Naive thymus-derived CD4-positive, alpha-beta T cell (primary cell): ENCODE results near the gene EMID1. TPM values are rescaled to one million over a fixed set of nuclear protein-coding genes. Genes with fewer than 3 reads are reported as not detected.

Source experiments
- ATAC-seq: fragments of 150-1000 bp; cut with Tn5 transposase; 2 replicates; pipeline ENCODE4 v1.10.0; 2021; ENCODE audit warnings: mild to moderate bottlenecking, moderate library complexity
- CTCF ChIA-PET: fragments of 350-600 bp; sonication (Branson Sonifier 250); formaldehyde crosslinking; loops from one replicate; lab custom pipeline; 2021; ENCODE audit warnings: antibody characterized with exemption; lab: Charles Lee
- POLR2A ChIA-PET: fragments of 350-600 bp; sonication (Branson Sonifier 250); formaldehyde crosslinking; loops from one replicate; lab custom pipeline; 2021; ENCODE audit warnings: antibody characterized with exemption, inconsistent platforms; lab: Charles Lee
- DNase-seq, 9 donors: peaks; one replicate each; pipeline versions ENCODE4 v3.0.0 to v3.0.0-alpha.2; 2020 to 2022; ENCODE audit warnings: mixed read lengths in 1 of 9
- H3K27ac ChIP-seq: one replicate; pipeline ENCODE4 v1.7.0; 2013; ENCODE audit warnings: mild to moderate bottlenecking, low read depth, low read length, moderate library complexity
- H3K27me3 ChIP-seq, 2 donors: one replicate each; pipeline ENCODE4 v1.7.0; 2013; ENCODE audit warnings: low read length in 2 of 2, mild to moderate bottlenecking in 2 of 2, moderate library complexity in 2 of 2; ENCODE audit not compliant: control insufficient read depth in 2 of 2, insufficient read depth in 2 of 2
- H3K36me3 ChIP-seq, 3 experiments: 1 replicate in 2 of 3; 2 replicates in 1 of 3; pipeline ENCODE4 v1.7.0; 2013; ENCODE audit warnings: low read length in 3 of 3, mild to moderate bottlenecking in 3 of 3, moderate library complexity in 1 of 3; ENCODE audit not compliant: insufficient read depth in 3 of 3, control insufficient read depth in 2 of 3
- H3K4me1 ChIP-seq, 2 donors: one replicate each; pipeline ENCODE4 v1.7.0; 2013; ENCODE audit warnings: low read length in 2 of 2, mild to moderate bottlenecking in 2 of 2, moderate library complexity in 1 of 2; ENCODE audit not compliant: control insufficient read depth in 2 of 2, insufficient read depth in 2 of 2
- H3K4me3 ChIP-seq: 2 replicates; pipeline ENCODE4 v1.7.0; 2013; ENCODE audit warnings: mild to moderate bottlenecking, low read length
- H3K9me3 ChIP-seq, 3 experiments: 1 replicate in 2 of 3; 2 replicates in 1 of 3; pipeline ENCODE4 v1.7.0; 2013; ENCODE audit warnings: low read length in 3 of 3; ENCODE audit not compliant: control insufficient read depth in 2 of 3
- H3K27ac Mint-ChIP-seq, 9 donors: one replicate each; pipeline ENCODE4 v1.8.0; 2020 to 2022; ENCODE audit warnings: mixed read lengths in 9 of 9, mild to moderate bottlenecking in 8 of 9, moderate library complexity in 5 of 9, inconsistent platforms in 2 of 9
- H3K27me3 Mint-ChIP-seq, 5 donors: one replicate each; pipeline ENCODE4 v1.8.0; 2021 to 2022; ENCODE audit warnings: mixed read lengths in 5 of 5, mild to moderate bottlenecking in 1 of 5
- H3K36me3 Mint-ChIP-seq, 5 donors: one replicate each; pipeline ENCODE4 v1.8.0; 2020 to 2022; ENCODE audit warnings: mixed read lengths in 5 of 5, mild to moderate bottlenecking in 3 of 5, inconsistent platforms in 1 of 5
- H3K4me1 Mint-ChIP-seq, 7 donors: one replicate each; pipeline ENCODE4 v1.8.0; 2020 to 2022; ENCODE audit warnings: mixed read lengths in 7 of 7, mild to moderate bottlenecking in 3 of 7, inconsistent platforms in 1 of 7
- H3K4me3 Mint-ChIP-seq, 10 donors: one replicate each; pipeline ENCODE4 v1.8.0; 2020 to 2022; ENCODE audit warnings: mild to moderate bottlenecking in 10 of 10, mixed read lengths in 10 of 10, moderate library complexity in 6 of 10, inconsistent platforms in 2 of 10
- H3K9me3 Mint-ChIP-seq, 11 donors: one replicate each; pipeline ENCODE4 v1.8.0; 2020 to 2022; ENCODE audit warnings: mixed read lengths in 11 of 11, mild to moderate bottlenecking in 4 of 11, inconsistent platforms in 1 of 11, moderate library complexity in 1 of 11
- intact Hi-C, 2 donors: fragments of 100-400 bp; cut with micrococcal nuclease; formaldehyde crosslinking; loops; one replicate each; pipeline ENCODE4 v1.15.1; 2023
- polyA plus RNA-seq, 2 donors: library from polyadenylated mRNA; unstranded; fragments of 300-500 nt; fragmentation: Illumina TruSeq; gene quantifications; one replicate each; pipeline ENCODE4 v1.2.3, GENCODE V29; 2021
- total RNA-seq, 6 experiments: library from RNA in 5 of 6; stranded (reverse) in 5 of 6; gene quantifications; 1 replicate in 5 of 6; 2 replicates in 1 of 6; pipeline ENCODE4 v1.2.3 and lab custom pipeline; 2021 to 2026

The EMID1 gene
- total and polyA plus RNA-seq, 7 experiments from 2014 or later: 1.2 to 2.0 TPM; not detected in 5

GRCh38 chr22:29199702-29200400 lies 5.8 kb upstream of the EMID1 start:
- peaks cover 19 to 55% (median 34%) of the 10 kb centered on the region in 5 donors for H3K27me3 Mint-ChIP-seq
- Histone ChIP-seq H3K27me3 (no peaks in the 10 kb centered on the region), H3K27ac (no peak overlapping the region), H3K36me3 (no peaks in the 10 kb centered on the region), H3K9me3 (no peaks in the 10 kb centered on the region), H3K4me3 (no peak overlapping the region), H3K4me1 (peaks cover 4 to 6% of the 10 kb centered on the region in 2 donors)
- H3K4me1 Mint-ChIP-seq: peaks cover 9 to 25% (median 13%) of the 10 kb centered on the region in 7 donors
- peaks cover 0 to 3% (median 0%) of the 10 kb centered on the region in 11 donors for H3K9me3 Mint-ChIP-seq
- no peak overlapping the region for H3K27ac Mint-ChIP-seq
- intact Hi-C loops: no loop called here
- CTCF ChIA-PET: no interaction called here
- no peak for DNase-seq
- no peak overlapping the region for H3K4me3 Mint-ChIP-seq
- no peak for ATAC-seq
- peaks cover 0 to 3% (median 0%) of the 10 kb centered on the region in 5 donors for H3K36me3 Mint-ChIP-seq
- POLR2A ChIA-PET: no interaction called here

DNA sequence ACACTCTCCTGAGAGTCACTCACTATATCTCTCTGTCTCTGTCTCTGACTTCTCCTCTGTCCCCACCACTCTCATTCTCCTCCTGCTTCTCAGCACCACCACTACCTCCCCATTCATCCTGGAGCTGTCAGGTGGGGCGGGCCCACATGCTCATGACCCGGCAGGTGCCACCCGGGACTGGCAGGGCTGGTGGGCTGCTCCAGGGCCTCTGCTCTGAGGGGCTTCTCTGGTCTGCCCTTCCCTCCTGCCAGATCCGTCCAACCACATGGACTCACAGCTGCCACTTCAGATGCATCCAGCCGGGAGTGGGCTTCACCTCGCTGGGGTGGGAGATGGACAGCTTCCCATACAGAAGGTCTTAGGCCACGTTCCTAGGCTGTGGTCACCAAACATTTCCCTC lies 4.8 kb upstream of the EMID1 start:
- ChIA-PET CTCF (no interaction called here), POLR2A (no interaction called here)
- H3K27me3 Mint-ChIP-seq: peaks cover 25 to 55% (median 40%) of the 10 kb centered on the region in 5 donors
- H3K4me3 Mint-ChIP-seq: no peak overlapping the region
- peaks cover 0 to 3% of the 10 kb centered on the region in 2 donors for H3K27me3 ChIP-seq
- no peaks in the 10 kb centered on the region for H3K36me3 Mint-ChIP-seq
- no peak overlapping the region for H3K4me3 ChIP-seq
- no peak for ATAC-seq
- H3K9me3 ChIP-seq: no peaks in the 10 kb centered on the region
- no peak overlapping the region for H3K27ac ChIP-seq
- H3K27ac Mint-ChIP-seq: no peak overlapping the region
- peaks cover 9 to 25% (median 14%) of the 10 kb centered on the region in 7 donors for H3K4me1 Mint-ChIP-seq
- no peaks in the 10 kb centered on the region for H3K9me3 Mint-ChIP-seq
- no peaks in the 10 kb centered on the region for H3K36me3 ChIP-seq
- peaks cover 4 to 9% of the 10 kb centered on the region in 2 donors for H3K4me1 ChIP-seq
- DNase-seq: no peak
- intact Hi-C loops: no loop called here

- Histone ChIP-seq H3K4me3 (no peak overlapping the region), H3K27me3 (peaks cover 0 to 3% of the 10 kb centered on the region in 2 donors), H3K9me3 (no peaks in the 10 kb centered on the region), H3K27ac (no peak overlapping the region), H3K36me3 (no peaks in the 10 kb centered on the region), H3K4me1 (peaks cover 4 to 9% of the 10 kb centered on the region in 2 donors)
- CTCF ChIA-PET: interaction anchor here (1.3 kb wide), 1 partner anchor 44 kb away, joined by 4 read pairs; no protein-coding TSS in a partner anchor
- intact Hi-C loops: no loop called here
- Mint-ChIP-seq H3K36me3 (no peaks in the 10 kb centered on the region), H3K9me3 (no peaks in the 10 kb centered on the region), H3K4me1 (peaks cover 13 to 28% (median 15%) of the 10 kb centered on the region in 7 donors), H3K4me3 (peak overlapping the region in 1 of 10 donors; percentile 20), H3K27ac (no peak overlapping the region), H3K27me3 (peaks cover 29 to 62% (median 45%) of the 10 kb centered on the region in 5 donors)
- ATAC-seq (no peak), DNase-seq (no peak)
- POLR2A ChIA-PET: no interaction called here
These were observed 3.9 kb upstream of the EMID1 start for GRCh38 chr22:29201782-29202181.

DNA sequence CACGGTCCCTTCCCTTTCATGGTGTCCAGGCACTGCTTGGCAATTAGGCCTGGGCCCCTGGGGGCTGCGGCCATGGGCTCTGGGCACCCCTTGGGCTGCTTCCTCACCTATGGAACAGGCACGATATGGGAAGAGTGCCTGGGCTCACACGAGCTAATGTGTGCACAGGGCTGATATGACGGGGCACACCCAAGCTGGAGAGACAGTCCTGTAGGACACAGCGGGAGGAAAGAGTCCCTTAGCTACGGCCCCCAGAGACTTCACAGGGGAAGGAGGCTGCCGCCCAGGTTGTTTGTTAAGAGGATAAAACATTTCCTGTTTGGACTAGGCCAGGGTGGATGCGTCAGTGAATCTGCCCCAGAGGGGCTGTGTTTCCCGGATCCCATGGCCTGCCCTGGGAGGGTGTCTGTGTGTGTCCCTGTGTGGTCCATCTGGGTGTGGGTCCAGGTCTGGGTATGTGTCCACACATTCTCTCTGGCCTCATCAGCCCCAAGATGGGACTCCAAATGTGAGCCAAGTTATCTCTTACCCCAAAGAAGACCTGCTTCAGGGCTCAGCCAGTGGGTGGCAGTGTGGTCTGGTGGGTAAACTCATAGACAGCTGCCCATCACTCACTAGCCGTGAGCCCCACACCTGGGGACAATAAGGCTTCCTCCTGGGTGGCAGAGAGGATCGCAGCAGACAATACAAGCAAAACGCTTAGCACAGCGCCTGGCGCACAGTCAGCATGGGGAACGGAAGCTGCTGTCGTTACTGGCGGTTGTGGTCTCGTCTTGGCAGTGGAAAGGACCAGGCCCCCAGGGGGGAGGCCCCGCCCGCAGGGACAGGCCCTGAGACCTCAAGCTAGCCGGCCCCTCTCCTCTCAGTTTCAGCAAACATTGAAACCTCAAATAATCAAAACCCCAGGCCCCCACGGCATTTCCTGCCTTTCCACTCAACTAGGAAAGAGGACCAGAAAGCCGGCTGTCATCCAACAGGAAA lies 3.2 kb upstream of the EMID1 start:
- peaks cover 35 to 64% (median 51%) of the 10 kb centered on the region in 5 donors for H3K27me3 Mint-ChIP-seq
- Histone ChIP-seq H3K4me3 (no peak overlapping the region), H3K9me3 (no peaks in the 10 kb centered on the region), H3K27me3 (peaks cover 0 to 3% of the 10 kb centered on the region in 2 donors), H3K27ac (no peak overlapping the region), H3K36me3 (no peaks in the 10 kb centered on the region), H3K4me1 (peaks cover 4 to 9% of the 10 kb centered on the region in 2 donors)
- no peaks in the 10 kb centered on the region for H3K36me3 Mint-ChIP-seq
- H3K4me3 Mint-ChIP-seq: peak overlapping the region in 2 of 10 donors; percentile 13 to 72
- intact Hi-C loops: no loop called here
- ChIA-PET CTCF (interaction anchor here (0.5 to 1.3 kb wide), 2 partner anchors 43 to 1200 kb away, joined by 3 to 4 read pairs; no protein-coding TSS in a partner anchor), POLR2A (no interaction called here)
- ATAC-seq (peak; percentile 73), DNase-seq (peak in 3 of 9 donors; percentile 2 to 58 (median 3))
- H3K27ac Mint-ChIP-seq: peak overlapping the region in 1 of 9 donors; percentile 65
- H3K9me3 Mint-ChIP-seq: no peaks in the 10 kb centered on the region
- peaks cover 13 to 28% (median 15%) of the 10 kb centered on the region in 7 donors for H3K4me1 Mint-ChIP-seq

DNA sequence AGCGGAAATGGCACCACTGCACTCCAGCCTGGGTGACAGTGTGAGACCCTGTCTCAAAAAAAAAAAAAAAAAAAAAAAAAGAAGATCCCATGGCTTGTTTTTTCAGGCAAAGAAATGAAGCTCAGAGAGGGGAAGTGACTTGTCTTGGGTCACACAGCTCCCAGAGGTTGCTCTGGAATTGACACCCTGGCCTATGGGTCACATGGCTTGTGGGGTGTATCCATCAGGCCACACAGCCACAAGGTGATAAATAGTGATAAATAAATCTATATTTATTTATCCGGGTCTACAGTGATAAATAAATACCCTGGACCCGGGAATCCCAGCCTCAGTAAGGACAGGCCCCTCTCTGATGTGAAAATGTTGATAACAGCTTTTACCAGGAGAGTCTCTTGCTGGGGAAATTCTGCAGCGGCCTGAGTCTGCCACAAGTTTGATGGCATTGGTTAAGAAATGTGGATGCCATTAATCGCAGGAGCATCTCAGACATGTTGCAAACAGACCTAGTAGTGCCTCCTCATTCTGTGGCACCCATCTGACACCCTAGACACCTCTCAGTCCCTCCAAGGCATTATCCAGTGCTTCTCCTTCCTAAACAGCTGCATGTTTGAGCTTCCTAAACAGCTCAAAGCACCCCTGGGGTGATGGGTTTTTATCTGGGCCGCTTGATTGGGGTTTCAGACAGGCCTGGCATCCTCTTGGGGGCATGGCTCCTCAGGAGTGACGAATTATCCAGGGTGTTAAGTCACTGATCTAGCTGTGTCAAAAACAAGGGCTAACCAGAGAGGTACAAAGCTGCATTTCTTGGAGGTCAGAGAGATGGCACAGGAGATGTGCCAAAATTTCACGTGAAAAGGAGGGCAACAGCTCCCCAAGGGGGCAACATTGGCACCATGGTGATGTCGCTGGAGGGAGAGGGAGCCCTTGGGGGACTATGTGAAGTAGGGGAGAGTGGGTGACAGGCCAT lies 1.9 kb upstream of the EMID1 start:
- DNase-seq: no peak
- H3K27me3 ChIP-seq: peaks cover 0 to 3% of the 10 kb centered on the region in 2 donors
- H3K4me3 ChIP-seq: no peak overlapping the region
- ChIA-PET POLR2A (no interaction called here), CTCF (no interaction called here)
- intact Hi-C loops: no loop called here
- H3K4me3 Mint-ChIP-seq: peak overlapping the region in 1 of 10 donors; percentile 68
- no peak for ATAC-seq
- peaks cover 35 to 66% (median 51%) of the 10 kb centered on the region in 5 donors for H3K27me3 Mint-ChIP-seq
- H3K27ac ChIP-seq: no peak overlapping the region
- no peaks in the 10 kb centered on the region for H3K9me3 ChIP-seq
- no peaks in the 10 kb centered on the region for H3K36me3 Mint-ChIP-seq
- H3K36me3 ChIP-seq: no peaks in the 10 kb centered on the region
- peaks cover 4 to 9% of the 10 kb centered on the region in 2 donors for H3K4me1 ChIP-seq
- H3K27ac Mint-ChIP-seq: no peak overlapping the region
- peaks cover 13 to 28% (median 15%) of the 10 kb centered on the region in 7 donors for H3K4me1 Mint-ChIP-seq
- no peaks in the 10 kb centered on the region for H3K9me3 Mint-ChIP-seq
